Parathyroid adenoma (tissue), 2 donors: Measurements from ENCODE around the gene FSTL4.

ENCODE experiments used
- H2AFZ ChIP-seq: fragments of 300-600 bp; sonication (generic); one replicate; pipeline ENCODE4 v1.7.0; 2017; ENCODE audit warnings: antibody characterized with exemption, mild to moderate bottlenecking
- H3K27ac ChIP-seq: fragments of 300-600 bp; sonication (generic); one replicate; pipeline ENCODE4 v1.7.0; 2017
- H3K27me3 ChIP-seq: fragments of 300-600 bp; sonication (generic); one replicate; pipeline ENCODE4 v1.7.0; 2017; ENCODE audit warnings: low read length; ENCODE audit not compliant: control insufficient read depth, insufficient read depth
- H3K36me3 ChIP-seq: fragments of 300-600 bp; sonication (generic); one replicate; pipeline ENCODE4 v1.7.0; 2017; ENCODE audit warnings: low read length; ENCODE audit not compliant: control insufficient read depth, insufficient read depth
- H3K4me1 ChIP-seq: fragments of 300-600 bp; sonication (generic); one replicate; pipeline ENCODE4 v1.7.0; 2017; ENCODE audit warnings: control low read depth
- H3K4me2 ChIP-seq: fragments of 300-600 bp; sonication (generic); one replicate; pipeline ENCODE4 v1.7.0; 2017; ENCODE audit warnings: low read length
- H3K4me3 ChIP-seq: fragments of 300-600 bp; sonication (generic); one replicate; pipeline ENCODE4 v1.7.0; 2017; ENCODE audit warnings: low read depth, low read length
- H3K79me2 ChIP-seq: fragments of 300-600 bp; sonication (generic); one replicate; pipeline ENCODE4 v1.7.0; 2017; ENCODE audit warnings: control low read depth
- H3K9ac ChIP-seq: fragments of 300-600 bp; sonication (generic); one replicate; pipeline ENCODE4 v1.7.0; 2017; ENCODE audit warnings: mild to moderate bottlenecking
- H3K9me3 ChIP-seq: fragments of 300-600 bp; sonication (generic); one replicate; pipeline ENCODE4 v1.7.0; 2017; ENCODE audit warnings: low read length; ENCODE audit not compliant: control insufficient read depth
- TF ChIP-seq, protein P1 (sequence below): fragments of 300-600 bp; sonication (generic); IDR thresholded peaks from one replicate; pipeline ENCODE4 v1.7.0; 2017; ENCODE audit warnings: antibody characterized with exemption, mild to moderate bottlenecking
- donor health status: primary hyperparathyroidism.

FSTL4 gene

DNA sequence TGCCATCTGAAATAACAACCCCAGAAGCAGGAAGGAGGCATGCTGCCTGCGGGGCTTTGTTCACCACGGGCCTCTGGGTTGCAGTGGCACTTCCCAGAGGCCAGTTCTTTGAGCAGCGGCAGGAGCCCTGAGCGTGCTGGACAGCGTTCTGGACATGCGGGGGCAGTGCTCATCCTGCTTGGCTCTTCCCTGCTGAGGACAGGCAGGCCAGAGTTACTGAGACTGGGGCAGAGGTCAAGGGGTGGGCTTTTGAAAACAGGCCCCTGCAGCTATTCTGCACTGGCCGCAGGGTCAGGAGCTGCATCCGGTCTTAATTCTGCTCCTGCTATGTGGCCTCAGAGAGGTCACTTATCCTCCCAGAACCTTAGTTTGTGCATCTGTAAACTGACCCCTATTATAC is 258.6 kb downstream of the FSTL4 start:
- H3K4me1 ChIP-seq, result no peaks in the 10 kb centered on the region
- no peak overlapping the region for H3K4me2 ChIP-seq
- H2AFZ ChIP-seq, result no peak overlapping the region
- H3K27ac ChIP-seq, result no peak overlapping the region
- no peaks in the 10 kb centered on the region for H3K27me3 ChIP-seq
- TF ChIP-seq, protein P1, sequence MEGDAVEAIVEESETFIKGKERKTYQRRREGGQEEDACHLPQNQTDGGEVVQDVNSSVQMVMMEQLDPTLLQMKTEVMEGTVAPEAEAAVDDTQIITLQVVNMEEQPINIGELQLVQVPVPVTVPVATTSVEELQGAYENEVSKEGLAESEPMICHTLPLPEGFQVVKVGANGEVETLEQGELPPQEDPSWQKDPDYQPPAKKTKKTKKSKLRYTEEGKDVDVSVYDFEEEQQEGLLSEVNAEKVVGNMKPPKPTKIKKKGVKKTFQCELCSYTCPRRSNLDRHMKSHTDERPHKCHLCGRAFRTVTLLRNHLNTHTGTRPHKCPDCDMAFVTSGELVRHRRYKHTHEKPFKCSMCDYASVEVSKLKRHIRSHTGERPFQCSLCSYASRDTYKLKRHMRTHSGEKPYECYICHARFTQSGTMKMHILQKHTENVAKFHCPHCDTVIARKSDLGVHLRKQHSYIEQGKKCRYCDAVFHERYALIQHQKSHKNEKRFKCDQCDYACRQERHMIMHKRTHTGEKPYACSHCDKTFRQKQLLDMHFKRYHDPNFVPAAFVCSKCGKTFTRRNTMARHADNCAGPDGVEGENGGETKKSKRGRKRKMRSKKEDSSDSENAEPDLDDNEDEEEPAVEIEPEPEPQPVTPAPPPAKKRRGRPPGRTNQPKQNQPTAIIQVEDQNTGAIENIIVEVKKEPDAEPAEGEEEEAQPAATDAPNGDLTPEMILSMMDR, result no peak
- H3K9ac ChIP-seq, result no peak overlapping the region
- peaks cover 9% of the 10 kb centered on the region for H3K79me2 ChIP-seq
- no peaks in the 10 kb centered on the region for H3K36me3 ChIP-seq
- no peak overlapping the region for H3K4me3 ChIP-seq
- H3K9me3 ChIP-seq, result no peaks in the 10 kb centered on the region

DNA sequence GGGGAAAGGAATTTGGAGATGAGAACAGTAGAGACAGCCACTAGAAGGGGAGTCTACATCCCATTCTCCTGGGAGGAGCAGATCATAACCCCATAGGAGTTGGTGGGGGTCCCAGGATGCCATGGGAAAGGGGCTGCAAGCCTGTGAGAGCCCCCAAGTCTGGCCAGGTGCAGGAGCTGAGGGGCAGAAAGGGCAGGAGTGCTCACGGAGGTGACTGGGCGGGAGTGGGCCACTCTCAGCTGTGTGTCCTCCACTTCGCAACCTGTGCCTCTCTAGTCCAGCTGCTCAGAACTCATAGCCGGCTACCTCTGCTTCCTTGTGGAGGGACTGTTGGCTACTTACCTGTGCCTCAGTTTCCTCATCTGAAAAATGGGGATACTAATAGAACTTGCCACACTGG is 263.9 kb downstream of the FSTL4 start:
- Histone ChIP-seq H3K4me1 (no peaks in the 10 kb centered on the region), H3K36me3 (no peaks in the 10 kb centered on the region), H3K9me3 (no peaks in the 10 kb centered on the region), H3K79me2 (no peaks in the 10 kb centered on the region), H3K4me2 (no peak overlapping the region), H3K27me3 (no peaks in the 10 kb centered on the region), H3K9ac (no peak overlapping the region), H3K4me3 (no peak overlapping the region), H3K27ac (no peak overlapping the region), H2AFZ (no peak overlapping the region)
- TF ChIP-seq, protein P1, result no peak

DNA sequence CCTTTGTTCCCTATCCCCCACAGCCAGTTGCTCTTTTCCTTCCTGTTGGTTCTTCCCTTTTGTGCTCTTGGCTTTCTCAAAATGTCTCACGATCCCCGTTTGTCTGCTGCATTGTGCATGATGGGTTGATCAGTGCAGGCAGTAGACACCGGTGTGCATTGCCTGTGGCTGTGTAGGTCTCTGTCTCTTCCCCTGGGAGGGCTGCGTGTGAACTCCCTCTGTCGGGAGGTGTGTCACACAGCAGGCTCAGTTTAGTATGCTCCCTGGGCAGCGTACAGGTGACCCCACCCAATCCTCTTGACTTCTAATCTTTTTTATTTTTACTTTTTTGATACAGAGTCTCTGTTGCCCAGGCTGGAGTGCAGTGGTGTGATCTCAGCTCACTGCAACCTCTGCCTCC is 265.3 kb downstream of the FSTL4 start:
- no peaks in the 10 kb centered on the region for H3K79me2 ChIP-seq
- no peaks in the 10 kb centered on the region for H3K36me3 ChIP-seq
- no peak overlapping the region for H3K4me3 ChIP-seq
- H3K27me3 ChIP-seq, result no peaks in the 10 kb centered on the region
- H3K9me3 ChIP-seq, result no peaks in the 10 kb centered on the region
- no peak overlapping the region for H2AFZ ChIP-seq
- H3K27ac ChIP-seq, result no peak overlapping the region
- no peak overlapping the region for H3K9ac ChIP-seq
- TF ChIP-seq, protein P1, result no peak
- H3K4me2 ChIP-seq, result no peak overlapping the region
- no peaks in the 10 kb centered on the region for H3K4me1 ChIP-seq

DNA sequence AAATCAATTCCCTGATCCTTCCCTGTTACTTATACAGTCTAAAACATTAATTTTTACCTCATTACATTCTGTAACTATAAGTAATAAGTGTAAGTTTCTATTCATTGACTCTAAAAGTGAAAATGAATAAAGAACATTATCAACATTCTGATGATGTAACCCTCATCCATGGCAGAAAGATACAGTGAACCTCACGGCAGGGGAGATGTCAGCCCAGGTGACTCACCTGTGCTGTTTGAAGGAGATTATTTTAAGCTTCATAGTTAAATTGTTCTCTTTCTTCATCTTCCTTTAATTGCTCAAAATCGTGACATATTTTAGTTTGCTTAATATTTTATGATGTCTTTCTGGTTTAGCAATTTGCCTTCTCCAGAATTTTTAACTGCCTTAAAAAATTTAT is 268.1 kb downstream of the FSTL4 start:
- no peaks in the 10 kb centered on the region for H3K79me2 ChIP-seq
- no peak overlapping the region for H3K9ac ChIP-seq
- no peaks in the 10 kb centered on the region for H3K36me3 ChIP-seq
- H2AFZ ChIP-seq, result no peak overlapping the region
- TF ChIP-seq, protein P1, result no peak
- no peaks in the 10 kb centered on the region for H3K9me3 ChIP-seq
- H3K27ac ChIP-seq, result no peak overlapping the region
- no peaks in the 10 kb centered on the region for H3K27me3 ChIP-seq
- H3K4me2 ChIP-seq, result no peak overlapping the region
- no peaks in the 10 kb centered on the region for H3K4me1 ChIP-seq
- H3K4me3 ChIP-seq, result no peak overlapping the region

DNA sequence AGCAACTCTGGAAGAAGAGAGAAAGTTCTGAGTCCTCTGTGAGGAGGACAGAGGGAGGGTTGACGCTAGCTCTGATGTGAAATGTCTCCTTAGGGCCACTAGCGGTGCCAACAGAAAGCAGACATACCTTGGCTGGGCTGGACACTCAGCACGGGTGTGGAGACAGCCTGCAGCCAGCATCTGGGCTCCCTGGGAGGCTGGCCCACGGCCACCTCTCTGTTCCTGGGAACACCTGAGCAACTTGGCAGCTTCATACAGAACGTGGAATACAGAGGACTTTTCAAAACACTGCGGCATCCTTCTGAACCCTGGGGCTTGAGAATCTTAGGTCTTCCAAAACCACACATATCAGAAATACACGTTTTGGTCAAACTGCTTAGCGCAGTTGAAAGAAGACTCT is 269.1 kb downstream of the FSTL4 start:
- Histone ChIP-seq H3K4me1 (no peaks in the 10 kb centered on the region), H3K27ac (no peak overlapping the region), H3K79me2 (no peaks in the 10 kb centered on the region), H3K9ac (no peak overlapping the region), H3K36me3 (no peaks in the 10 kb centered on the region), H3K27me3 (no peaks in the 10 kb centered on the region), H3K4me3 (no peak overlapping the region), H2AFZ (no peak overlapping the region), H3K9me3 (no peaks in the 10 kb centered on the region), H3K4me2 (no peak overlapping the region)
- TF ChIP-seq, protein P1, result no peak
